GF-D8 (cell line): ENCODE results near the gene SMARCD1.
"Not testable (repeated sequence)": the region's sequence is repeated elsewhere in the genome, so short reads cannot be mapped to it uniquely, and the experiment has no call there.

Source experiments
- DNase-seq: peaks from one replicate; lab custom pipeline; 2025; lab: John Stamatoyannopoulos, UW

Gene SMARCD1

DNA sequence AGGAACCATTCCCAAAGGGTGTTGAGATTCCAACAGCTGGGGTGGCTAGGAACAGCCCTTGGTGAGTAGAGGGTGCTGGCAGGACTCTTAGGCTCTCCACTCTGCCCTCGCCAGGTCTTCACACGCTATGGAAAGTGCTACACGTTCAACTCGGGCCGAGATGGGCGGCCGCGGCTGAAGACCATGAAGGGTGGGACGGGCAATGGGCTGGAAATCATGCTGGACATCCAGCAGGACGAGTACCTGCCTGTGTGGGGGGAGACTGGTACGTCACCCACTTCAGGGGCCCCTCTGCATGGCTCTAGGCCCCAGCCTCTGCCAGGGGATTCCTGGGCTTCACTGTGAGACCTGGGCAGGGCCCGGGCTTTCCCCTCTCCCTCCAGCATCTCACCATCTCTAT is 8.0 kb upstream of the SMARCD1 start:
- no peak for DNase-seq

DNA sequence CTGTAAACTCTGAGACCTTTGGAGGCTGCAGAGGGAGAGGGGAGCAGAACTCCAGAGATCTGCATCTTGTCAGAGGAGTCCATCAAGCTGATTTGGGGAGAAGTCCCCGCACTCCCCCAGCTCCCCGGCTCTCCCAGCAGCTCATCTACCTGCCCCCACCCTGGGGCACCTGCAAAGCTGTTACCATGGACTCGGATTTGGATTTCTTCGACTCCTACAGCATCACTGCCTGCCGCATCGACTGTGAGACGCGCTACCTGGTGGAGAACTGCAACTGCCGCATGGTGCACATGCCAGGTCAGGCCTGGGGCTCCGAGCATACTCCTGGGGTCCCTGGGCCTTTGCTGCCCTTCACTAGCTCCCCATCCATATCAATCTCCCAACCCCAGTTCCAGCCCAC is 6.9 kb upstream of the SMARCD1 start:
- DNase-seq, result no peak

DNA sequence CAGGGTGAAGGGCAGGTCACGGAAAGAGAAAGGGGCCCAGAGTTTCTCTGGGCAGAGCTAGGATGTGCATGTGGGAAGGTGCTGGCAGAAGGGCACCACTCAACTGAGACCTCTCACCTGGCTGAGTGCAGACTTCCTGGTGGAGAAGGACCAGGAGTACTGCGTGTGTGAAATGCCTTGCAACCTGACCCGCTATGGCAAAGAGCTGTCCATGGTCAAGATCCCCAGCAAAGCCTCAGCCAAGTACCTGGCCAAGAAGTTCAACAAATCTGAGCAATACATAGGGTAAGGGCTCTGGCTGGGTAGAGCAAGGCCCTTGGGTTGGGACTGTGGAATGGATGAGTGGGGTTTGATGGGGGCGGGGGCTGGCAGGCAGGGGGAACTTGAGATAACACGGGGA is 5.4 kb upstream of the SMARCD1 start:
- DNase-seq, result no peak

DNA sequence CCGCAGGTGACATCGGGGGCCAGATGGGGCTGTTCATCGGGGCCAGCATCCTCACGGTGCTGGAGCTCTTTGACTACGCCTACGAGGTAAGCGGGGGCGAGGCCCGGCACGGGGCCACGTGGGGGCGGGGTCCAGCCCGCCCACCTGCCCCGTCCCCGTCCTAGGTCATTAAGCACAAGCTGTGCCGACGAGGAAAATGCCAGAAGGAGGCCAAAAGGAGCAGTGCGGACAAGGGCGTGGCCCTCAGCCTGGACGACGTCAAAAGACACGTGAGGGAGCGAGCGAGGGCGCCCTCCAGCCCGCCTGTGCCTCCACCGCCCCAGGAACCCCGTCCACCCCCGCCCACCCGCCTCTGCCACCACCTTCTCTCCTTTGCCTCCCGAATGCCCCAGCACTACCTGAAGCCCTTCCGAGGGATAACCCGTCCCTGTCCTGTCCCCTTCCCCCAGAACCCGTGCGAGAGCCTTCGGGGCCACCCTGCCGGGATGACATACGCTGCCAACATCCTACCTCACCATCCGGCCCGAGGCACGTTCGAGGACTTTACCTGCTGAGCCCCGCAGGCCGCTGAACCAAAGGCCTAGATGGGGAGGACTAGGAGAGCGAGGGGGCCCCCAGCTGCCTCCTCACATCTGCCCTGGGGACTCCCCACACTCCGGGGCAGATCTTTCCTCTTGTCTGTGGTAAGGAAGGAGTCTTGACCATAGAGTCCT is 3.9 kb upstream of the SMARCD1 start:
- no peak for DNase-seq

DNA sequence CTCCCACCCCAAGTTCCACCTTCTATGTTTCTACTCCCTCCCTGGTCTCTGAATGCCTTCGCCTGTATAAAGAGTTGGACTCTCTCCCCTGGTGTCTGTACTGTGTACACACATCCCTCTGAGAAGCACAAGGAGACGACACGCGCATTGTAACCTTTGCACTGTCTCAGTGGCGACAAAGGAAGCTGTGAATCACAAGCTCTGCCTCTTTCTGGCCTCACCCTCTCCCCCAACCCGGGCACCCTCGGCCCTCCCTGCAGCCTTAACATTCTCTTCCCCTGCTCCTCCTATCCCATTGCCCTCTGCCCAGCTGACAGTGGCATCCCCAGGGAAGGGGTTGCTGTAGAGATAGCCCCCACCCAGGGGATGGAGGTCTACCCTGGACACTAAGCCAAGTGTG is 2.5 kb upstream of the SMARCD1 start:
- DNase-seq, result no peak

DNA sequence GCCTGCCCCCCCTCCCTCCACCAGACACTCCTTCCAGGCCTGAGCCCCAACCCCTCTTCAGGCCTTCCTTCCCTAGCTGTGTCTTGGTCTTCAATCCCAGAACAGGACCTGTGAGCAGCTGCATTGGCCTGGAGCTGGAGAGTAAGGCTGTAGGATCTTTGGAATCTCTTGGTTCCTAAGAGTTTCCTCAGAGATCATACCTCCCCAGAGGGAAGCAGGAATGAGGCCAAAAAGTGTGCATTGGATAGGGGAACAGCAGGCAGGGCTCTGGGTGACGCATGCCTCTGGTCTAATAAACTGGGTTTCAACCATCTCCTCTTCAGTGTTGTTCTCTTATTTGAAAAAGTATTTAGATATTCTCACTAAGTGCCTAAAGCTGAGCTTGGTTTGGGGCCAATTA is 1.8 kb upstream of the SMARCD1 start:
- DNase-seq, result no peak

DNA sequence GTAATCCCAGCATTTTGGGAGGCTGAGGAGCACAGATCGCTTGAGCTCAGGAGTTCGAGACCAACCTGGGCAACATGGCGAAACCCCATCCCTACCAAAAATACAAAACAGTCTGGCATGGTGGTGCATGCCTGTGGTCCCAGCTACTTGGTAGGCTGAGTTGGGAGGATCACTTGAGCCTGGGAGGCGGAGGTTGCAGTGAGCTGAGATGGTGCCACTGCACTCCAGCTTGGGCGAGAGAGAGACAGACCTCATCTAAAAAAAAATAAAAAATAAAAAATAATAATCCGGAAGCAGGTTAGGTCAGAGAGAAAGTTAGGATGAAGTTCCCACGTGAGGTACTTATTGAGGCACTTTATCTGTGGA is 750 bp upstream of the SMARCD1 start:
- DNase-seq, result not testable (repeated sequence)

DNA sequence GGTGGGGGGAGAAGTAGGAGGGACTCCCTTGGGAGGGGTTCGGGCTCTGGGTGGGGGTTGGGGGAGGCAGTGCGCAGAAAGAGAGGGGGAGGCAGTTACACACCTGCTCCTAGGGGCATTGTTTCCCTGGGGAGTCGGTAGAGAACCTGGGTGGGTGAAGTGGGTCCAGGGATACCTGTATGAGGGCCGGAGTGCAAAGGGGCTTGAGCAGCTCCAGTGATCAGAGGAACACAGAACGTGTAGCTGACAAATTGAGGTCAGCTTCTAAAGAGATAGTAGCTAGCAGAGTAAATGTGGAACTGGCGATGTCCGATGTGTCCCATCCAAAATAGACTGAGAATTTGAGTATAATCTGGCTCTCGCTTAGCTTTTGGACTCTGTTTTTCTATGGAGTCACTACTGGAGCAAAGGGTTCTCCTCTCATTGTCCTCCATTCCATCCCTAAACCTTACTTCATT is 502 bp downstream of the SMARCD1 start:
- DNase-seq, result no peak

DNA sequence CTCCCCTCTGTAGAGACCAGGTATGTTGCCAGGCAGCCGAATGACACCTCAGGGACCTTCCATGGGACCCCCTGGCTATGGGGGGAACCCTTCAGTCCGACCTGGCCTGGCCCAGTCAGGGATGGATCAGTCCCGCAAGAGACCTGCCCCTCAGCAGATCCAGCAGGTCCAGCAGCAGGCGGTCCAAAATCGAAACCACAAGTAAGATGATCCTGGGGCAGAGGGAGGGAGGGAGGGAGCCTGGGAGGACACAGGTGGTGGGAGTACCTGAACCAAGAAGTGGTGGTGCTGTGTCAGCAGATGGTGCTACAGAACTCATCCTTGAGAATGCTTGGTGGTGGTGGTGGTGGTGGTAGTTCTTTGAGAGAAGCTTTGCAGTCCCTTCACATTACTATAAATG is 1.0 kb downstream of the SMARCD1 start:
- DNase-seq, result no peak

DNA sequence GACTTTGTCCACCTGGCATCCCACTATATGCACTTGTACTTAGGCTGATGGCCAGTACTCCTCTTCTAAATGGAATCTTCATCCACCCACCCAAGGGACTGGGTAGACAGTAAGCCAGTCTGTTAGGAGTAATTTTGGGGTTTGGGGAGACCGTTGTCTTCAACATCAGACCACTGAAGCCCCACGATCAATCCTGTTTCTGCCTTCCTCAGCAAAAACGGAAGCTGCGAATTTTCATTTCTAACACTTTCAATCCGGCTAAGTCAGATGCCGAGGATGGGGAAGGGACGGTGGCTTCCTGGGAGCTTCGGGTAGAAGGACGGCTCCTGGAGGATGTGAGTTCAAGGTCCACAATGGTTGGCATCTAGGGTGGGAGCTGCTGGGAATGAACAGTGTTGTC is 2.0 kb downstream of the SMARCD1 start:
- no peak for DNase-seq

DNA sequence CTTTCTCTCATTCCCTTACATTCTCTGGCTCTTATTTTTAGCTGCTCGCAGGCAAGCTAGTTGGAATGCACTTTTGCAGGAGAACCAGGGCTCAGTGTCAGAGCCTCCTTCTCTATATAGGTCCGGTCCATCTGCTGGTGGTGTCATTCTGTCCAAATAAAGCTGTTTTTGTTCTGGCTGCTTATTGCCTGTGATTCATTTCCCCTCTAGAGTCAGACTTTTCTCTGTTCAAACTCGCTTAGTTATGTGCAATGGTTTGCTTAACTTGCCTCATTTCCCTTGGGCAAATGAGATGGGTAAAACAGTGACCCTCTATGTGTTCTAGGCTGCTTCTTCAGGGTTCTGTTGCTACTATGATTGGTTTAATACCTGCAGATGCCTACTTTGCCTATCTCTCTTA is 2.9 kb downstream of the SMARCD1 start:
- no peak for DNase-seq

DNA sequence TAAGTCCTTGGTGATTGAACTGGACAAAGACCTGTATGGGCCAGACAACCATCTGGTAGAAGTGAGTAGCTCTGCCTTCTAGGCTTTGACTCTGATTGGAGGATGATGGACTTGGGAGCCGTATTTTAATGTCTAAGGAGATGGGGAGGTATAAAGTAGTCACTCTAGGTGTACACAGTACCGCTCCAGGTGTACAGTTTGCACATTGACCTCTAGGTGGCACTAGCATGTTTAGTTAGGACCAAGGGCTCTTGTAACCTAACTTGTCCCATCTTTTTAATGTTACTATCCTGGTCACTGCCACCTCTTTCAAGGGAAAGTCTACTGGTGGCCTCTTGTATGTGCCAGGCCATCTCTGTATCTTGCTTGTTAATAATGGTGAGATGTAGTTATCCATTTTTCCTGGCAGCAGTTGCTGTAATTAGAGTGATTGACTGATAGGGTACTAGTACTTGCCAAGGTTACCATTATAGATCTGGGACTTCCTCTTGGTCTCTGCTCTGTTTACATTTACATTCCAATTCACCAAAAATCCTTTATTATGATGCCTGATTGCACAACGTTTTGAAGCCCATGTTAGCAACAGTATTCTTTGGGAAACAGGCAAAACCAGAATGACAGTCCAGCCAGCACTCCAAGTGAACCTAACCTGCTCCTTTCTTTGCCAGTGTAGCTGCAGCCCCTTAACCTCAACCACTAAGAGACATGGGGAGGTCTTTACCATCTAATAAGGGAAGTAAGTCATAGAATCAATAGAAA is 3.6 kb downstream of the SMARCD1 start:
- DNase-seq, result peak; percentile 24

DNA sequence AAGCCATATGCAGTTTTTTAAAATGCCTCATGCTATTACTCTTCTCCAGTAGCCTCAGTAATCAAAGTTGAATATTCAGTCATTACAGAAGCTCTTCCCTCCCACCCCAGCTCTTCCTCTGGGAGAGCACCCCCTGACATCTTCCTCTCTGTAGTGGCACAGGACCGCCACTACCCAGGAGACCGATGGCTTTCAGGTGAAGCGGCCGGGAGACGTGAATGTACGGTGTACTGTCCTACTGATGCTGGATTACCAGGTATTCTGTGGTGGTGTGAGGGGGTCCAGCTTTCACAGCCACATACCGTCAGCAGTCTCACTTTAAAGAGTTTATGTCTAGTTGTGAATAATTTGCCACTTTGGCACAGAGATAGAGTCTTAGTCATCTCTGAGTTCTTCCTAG is 4.6 kb downstream of the SMARCD1 start:
- DNase-seq, result no peak

DNA sequence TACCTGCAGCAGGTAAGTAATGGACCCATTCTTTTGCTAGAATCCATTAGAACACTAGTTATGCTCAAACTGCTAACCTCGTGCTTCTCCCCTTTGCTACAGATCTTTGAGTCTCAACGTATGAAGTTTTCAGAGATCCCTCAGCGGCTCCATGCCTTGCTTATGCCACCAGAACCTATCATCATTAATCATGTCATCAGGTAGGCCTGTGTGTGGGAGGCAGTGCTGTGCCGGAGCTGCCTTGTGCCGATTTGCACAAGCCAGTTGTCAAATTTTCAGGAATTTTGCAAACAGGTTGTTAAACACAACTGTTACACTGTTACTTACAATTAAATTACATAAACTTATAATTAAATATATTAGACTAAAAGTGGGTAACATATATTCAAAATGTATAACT is 5.2 kb downstream of the SMARCD1 start:
- DNase-seq, result no peak

DNA sequence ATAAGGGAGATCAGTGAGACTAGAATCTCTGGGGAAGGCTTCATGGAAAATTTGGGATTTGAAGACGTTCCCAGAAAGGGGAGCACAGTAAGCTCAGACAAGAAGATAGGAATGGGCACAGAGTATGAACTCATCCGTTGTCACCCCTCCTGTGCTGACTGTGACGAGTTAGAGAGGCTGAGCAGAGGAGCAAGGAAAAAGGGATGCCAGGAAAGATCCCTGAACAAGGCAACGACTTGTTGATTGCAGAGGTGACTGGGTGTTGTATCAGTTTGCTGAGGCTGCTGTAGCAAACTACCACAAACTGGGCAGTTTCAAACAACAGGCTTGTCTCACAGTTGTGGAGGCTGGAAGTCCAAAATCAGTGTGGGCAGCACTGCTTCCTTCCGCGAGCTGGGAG is 12.8 kb downstream of the SMARCD1 start:
- DNase-seq, result no peak

DNA sequence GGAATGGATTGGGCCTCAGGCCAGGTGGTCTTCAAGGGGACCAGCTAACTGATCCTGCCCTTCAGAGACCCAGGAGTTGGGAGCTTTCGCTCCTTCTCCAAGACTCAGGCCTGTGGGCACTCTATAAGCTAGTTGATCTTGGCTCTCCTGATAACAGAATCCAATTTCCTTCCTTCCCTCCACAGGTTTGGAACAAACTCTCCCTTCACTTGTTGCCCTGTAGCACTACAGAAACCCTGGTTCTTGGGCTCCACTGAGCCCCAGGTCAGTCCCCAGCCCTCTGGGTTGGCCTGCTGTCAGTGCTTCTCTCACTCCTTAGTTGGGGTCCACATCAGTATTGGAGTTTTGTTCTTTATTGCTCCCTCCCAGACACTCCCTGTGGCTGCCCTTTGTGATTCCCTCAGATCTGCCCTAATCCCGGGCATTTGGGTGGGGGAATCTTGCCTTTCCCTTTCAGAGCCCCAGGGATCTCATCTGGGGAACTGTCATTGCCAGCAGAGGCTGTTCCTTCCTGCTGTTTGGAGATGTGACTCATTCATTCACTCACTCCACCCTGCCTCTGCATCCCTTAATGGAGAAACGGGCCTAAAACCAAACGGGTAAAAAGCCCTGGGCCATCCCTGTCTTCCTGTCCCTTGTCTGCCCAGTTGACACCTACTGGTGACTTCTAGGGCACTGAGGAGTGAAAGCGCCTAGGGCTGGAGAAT is 14.3 kb downstream of the SMARCD1 start:
- no peak for DNase-seq

DNA sequence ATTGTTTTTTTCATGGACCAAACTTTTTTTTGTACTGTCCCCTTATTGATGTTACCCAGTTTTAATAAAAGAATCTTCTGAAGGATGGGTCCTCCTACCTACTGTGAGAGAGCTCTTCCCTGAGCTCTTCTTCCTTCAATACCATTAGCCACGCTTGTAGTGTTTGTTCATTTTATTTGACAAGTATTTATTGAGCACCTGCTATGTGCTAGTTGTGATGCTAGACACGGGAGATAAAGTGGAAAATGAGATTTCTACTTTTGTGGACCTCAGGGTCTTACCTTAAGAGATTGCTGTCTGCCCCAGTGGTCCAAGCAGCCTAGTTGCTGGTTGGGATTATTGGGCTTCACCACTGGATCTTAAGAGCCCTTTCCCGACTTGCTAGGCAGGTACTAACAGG is 15.4 kb downstream of the SMARCD1 start:
- no peak for DNase-seq

DNA sequence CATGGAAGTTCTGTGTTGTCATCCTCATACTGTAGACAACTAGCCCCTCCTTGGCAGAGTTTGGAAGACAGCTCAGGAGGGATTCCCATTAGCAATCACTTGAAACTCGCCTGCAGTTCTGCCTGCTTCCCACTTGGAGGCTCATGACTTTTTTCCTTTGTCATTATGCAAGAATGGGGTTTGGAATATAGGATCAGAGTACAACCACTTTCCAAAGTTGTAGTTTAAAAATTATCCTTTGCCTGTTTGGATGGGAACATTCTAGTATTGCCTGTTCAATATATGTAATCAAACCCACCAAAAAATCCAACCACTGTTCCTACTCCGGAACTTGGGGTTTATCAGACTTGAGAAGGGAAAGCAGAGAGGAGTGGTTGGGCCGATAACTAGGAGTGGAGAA is 16.5 kb downstream of the SMARCD1 start:
- DNase-seq, result no peak

DNA sequence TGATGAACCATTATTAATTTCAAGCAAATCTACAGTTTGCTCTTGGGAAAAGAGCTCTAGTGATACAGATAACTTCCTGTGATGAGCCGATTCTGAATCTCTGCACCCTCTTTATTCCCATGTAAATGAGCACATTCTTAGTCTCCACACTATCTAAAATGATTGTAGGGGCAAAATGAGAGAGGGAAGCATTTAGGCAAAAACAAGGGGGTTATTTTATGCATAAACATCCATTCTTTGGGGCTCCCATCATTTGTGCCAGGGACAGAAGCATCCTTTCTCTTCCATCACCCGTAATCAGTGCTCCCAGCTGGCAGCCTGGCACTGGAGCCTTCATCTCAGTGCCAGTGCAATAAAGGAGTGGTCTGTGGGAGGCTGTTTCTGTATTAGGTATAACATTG is 17.0 kb downstream of the SMARCD1 start:
- DNase-seq, result no peak

DNA sequence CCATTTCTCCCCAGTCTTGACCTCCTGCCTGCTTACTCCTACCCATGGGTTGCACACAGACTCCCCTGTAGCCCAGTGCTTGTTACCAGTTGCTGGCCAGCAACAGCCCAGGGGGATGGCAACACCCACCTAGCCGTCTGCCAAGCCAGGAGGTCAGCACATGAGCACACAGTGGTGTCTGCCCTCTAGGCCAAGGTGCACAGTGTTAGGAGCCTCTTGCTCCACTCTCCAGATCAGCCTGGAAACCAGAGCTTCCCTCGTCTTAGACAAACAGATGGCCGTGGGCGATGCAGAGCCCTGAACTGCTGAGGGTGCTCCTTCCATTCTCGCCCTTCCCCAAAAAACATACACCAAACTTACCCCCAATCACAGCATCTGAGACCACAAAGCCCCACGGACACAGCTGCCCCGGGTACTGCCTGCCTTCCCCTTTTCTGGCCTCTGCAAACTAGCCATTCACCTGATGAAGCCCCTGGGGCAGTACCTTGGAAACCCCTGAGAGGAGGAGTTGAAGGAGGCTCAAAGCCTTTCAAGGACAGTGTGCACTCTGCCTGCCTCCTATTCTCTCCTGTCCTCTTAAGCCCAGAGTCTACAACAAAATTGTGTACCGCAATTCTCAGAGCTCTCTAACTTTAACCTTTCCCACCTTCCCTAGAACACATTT is 17.6 kb downstream of the SMARCD1 start:
- DNase-seq, result no peak

DNA sequence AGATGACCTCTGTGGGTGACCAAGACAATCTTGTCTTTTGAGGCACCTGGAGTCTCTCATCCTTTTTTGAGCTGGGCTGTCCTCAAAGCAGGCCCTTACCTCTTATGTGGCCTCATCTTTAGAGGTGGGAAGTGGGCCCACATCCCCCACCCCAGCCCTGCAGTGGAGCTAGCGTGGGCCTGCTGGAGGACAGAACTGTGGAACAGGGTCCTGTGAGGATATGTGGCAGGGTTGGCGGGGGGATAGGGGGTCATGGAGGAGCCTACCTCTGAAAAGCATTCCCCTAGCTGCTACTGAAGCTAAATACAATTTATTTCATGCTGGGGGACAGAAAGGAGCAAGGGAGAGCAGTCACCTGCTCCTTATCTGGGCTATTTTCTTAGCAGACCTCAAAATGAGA is 18.2 kb downstream of the SMARCD1 start:
- DNase-seq, result no peak

DNA sequence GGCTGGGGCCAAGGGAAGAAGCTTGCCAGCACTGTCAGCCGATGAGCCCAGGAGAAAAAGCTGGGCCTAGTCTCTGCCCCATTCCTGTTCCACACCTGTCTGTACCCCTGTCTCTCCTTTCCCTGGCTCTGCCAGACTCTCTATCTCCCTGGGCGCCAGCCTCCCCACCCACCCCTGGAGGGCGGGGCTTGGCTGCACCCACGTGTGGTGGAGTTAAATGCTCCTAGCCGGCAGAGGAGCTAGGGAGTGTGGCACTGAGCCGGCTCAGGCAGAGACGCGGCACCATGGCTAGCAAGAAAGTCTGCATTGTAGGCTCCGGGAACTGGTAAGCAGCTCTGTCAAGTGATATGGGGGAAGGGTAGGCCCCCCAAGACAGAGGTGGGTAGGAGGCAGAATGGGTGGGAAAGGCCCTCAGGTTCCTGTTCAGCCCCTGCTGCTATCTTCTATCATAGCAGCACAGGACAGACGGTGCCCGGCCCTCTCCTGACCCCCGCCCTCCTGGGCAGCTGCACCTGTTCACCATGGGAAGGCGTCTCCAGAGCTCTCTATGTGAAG is 18.7 kb downstream of the SMARCD1 start, which contains the start of gene GPD1:
GPD1 (plus strand) TSS at position 242 of the 555 bp plus-strand sequence; CDS start at position 285, 43 bp downstream.
- no peak for DNase-seq
